ENCODE results near the gene TIGD7. TPM values are rescaled to one million over a fixed set of nuclear protein-coding genes. Genes with fewer than 3 reads are reported as not detected.

Gene TIGD7
- total and polyA plus RNA-seq, 2 of the 8 experiments (the other 6 are each of a cell fraction or from before 2014, with no cell fraction given) = 3.0 to 8.9 TPM

- no peak for TF ChIP-seq CTCF (IDR thresholded peaks at IDR 0.05; ENCODE audit: control extremely low read depth in 1 of 3, insufficient read depth in 1 of 3, low read depth in 1 of 3, low read length in 3 of 3)
- peak; percentile 69 for TF ChIP-seq CHD2 (IDR thresholded peaks at IDR 0.05; ENCODE audit: low read length)
- TF ChIP-seq KDM4A (IDR thresholded peaks at IDR 0.05; ENCODE audit: low read depth, low read length, severe bottlenecking) = peak; percentile 49
- no peak for TF ChIP-seq MAFK (IDR thresholded peaks at IDR 0.05; ENCODE audit: low read depth, low read length)
- no peak for TF ChIP-seq SAP30 (IDR thresholded peaks at IDR 0.05; ENCODE audit: insufficient read depth, insufficient replicate concordance, low read length)
- TF ChIP-seq TEAD4 (IDR thresholded peaks at IDR 0.05; ENCODE audit: low read depth, low read length) = no peak
- no peak for TF ChIP-seq RFX5 (IDR thresholded peaks at IDR 0.05; ENCODE audit: borderline replicate concordance, low read depth, low read length)
- TF ChIP-seq GABPA (IDR thresholded peaks at IDR 0.05; ENCODE audit: borderline replicate concordance, insufficient read depth, low read length) = no peak; the same call in 1 of the 2 replicates
- peak; percentile 86; the same call in 1 of the 2 replicates for TF ChIP-seq TBP (IDR thresholded peaks at IDR 0.05; ENCODE audit: low read depth, low read length)
- TF ChIP-seq EGR1 (IDR thresholded peaks at IDR 0.05; ENCODE audit: borderline replicate concordance, low read depth, low read length) = no peak
These were observed 22.3 kb downstream of the TIGD7 start, which contains the start of gene ZNF263 (continued) for GRCh38 chr16:3282730-3283542.
